HG02885 (cell line): ENCODE measurements around the gene MICU1.

Experiments used
- ATAC-seq: cut with Tn5 transposase; IDR thresholded peaks from one replicate; pipeline ENCODE4 v1.9.1; 2021; ENCODE audit warnings: mild to moderate bottlenecking; ENCODE audit not compliant: unreplicated experiment, poor library complexity

The MICU1 gene

DNA sequence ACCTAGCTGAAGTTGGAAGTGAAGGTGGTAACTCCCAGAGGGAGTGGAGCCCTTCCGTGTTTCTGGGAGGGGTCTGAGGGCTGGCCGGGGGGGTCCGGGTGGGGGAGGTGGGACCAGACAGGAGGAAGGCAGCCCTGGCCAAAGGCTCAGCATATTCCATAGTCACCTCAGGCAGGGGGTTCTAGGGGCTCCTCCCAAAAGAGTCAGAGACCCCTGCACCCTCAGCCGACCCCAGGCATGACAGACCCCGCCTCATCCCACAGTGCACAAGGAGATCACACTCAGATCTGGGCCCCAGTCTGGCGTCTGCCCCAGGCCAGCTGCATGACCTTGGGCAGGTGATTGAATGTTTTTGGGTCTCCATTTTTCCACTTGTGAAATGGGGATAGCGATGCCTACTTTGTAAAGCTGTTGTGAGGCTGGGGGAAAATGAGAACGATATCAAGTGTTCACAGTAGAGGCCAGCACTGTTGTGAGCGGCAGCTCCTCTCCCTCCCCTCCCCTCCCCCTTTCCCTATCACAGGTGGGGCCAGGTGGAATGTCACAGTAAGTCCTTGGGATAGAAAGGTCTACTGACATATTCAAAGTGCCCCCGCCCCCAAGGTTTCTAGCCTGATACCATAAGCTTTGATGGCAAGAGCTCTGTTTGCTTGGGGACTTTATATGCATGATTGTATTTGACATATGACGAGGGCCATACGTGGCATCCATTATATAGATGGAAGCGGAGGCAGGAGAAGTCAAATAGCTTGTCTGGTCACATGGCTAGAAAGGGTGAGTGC lies 304.4 kb downstream of the MICU1 start:
- ATAC-seq, result no peak

DNA sequence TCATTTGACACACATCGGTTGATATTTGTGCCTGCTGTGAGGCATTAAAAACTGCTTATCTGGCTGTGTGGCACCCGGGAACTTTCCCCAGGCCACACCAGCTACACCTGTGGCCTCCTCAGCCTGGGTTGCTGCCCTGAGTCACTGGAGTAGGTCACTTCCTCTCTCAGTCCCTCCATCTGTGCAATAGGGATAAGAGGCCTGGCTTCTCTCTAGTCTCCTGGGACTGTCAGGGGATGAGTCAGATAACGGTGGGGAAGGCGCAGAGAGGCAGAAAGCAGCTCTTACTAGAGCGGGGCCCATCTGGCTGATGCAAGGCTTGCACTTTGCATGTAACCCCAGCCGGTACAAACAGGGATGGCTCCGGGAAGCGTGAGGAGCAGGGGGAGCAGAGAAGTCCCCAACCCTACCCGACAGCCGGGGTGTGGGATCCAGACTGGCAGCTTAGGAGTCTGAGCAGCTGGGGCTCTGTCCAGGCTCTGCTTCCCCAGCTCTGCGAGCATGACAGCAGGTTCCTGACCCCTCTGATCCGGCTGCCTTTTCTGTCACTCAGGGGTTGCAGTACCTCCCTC lies 305.1 kb downstream of the MICU1 start:
- peak; percentile 71 for ATAC-seq

DNA sequence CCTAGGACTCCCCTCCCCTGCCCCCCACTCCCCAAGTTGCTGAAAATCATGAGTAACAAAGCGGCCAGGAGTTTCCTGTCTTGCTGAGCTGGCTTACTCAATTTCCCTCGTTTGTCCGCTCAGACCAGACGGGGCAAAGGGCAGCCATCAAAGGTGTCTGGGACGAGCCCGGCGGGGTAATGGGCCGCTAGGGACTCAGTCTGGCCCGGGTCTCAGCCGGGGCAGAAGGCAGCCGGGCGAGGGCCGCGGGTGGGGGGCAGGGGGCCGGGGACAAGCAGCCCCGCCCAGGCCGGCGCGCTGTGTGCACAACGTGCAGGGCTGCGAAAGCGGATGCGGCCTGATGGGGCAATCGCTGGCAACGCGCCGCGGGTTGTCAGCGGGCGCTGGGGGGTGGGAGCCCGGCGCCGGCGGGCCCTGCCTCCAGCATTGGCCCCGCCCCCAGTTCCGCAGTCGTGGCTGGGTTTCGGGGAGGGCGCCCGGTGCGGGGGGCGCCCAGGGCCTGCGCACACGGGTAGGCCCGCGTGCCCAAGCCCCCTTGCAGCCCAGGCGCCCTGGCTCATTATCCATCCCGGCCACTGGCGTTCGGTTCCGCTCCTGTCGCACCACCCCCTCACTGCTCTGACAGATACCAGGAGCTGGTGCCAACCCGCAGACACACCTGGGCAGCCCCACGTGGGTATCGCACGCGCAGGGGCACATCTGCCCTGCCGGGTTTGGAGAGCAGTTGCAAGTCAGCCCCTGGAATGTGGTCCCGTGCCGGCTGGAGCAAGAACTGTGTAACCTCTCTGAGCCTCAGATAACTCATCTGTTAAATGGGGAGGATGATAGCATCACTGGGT lies 306.2 kb downstream of the MICU1 start:
- peak; percentile 68 for ATAC-seq

DNA sequence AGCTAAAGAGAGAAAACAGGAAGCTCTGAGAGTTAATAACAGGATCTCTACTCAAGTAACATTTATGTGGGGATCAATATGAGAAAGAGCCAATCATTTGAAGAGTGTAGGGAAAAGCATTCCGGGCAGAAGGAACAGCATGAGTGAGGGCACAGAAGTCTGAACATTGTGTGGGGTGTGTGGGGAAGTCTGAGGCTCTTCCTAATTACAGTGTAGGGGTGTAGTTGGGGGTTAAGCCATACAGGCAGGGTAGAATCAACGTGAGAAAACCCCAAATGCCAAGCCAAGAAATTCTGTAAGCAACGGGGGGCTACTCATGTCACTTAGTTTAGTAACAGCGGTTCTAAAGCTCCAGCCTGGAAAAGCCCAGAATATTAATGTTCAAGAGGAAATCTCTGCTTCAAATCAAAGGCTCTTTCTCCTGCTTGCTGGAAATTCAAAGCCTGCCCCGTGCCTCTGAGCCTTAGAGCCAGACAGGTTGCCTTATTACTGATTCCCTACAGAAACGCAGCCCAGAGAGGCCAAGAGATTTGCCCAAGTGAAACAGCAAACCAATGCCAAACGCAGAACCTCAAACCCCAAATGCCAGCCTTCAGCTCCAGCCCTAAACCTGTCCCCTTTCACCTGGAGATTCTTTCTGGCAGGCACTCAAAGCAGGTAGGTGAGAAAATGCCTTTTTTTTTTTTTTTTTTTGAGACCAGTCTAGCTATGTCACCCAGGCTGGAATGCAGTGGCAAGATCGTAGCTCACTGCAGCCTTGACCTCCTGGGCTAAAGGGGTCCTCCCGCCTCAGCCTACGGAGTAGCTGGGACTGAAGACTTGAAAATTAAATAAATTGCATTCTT lies 307.2 kb downstream of the MICU1 start:
- no peak for ATAC-seq
